SU-DHL-6 (cell line): ENCODE measurements around the gene SLC11A2.

ENCODE experiments used
- H2AFZ ChIP-seq: fragments of 200-600 bp; sonication (generic); 2 replicates; pipeline ENCODE4 v1.6.1; 2014; ENCODE audit warnings: low read depth, mild to moderate bottlenecking, moderate library complexity, mixed read lengths, antibody characterized with exemption, low read length; ENCODE audit not compliant: severe bottlenecking
- H3F3A ChIP-seq: fragments of 200-600 bp; shearing (Covaris generic); 2 replicates; pipeline ENCODE4 v1.6.0; 2016; ENCODE audit warnings: antibody characterized with exemption, mild to moderate bottlenecking; ENCODE audit not compliant: insufficient read depth
- H3K27ac ChIP-seq: fragments of 200-600 bp; sonication (generic); 2 replicates; pipeline ENCODE4 v1.5.1; 2016; ENCODE audit warnings: low read depth, mild to moderate bottlenecking, low read length, moderate library complexity, mixed read lengths
- H3K27me3 ChIP-seq: fragments of 200-600 bp; sonication (generic), shearing (Covaris generic); 2 replicates; pipeline ENCODE4 v1.6.0; 2014; ENCODE audit warnings: mild to moderate bottlenecking, low read length
- H3K36me3 ChIP-seq: fragments of 200-600 bp; sonication (generic); 2 replicates; pipeline ENCODE4 v1.6.1; 2014; ENCODE audit warnings: mild to moderate bottlenecking, low read length, mixed read lengths
- H3K4me2 ChIP-seq: fragments of 300-600, 200-600 bp; shearing (Covaris generic), sonication (generic); 2 replicates; pipeline ENCODE4 v1.6.0; 2014; ENCODE audit warnings: low read length, low read depth, mild to moderate bottlenecking; ENCODE audit not compliant: poor library complexity, severe bottlenecking
- H3K4me3 ChIP-seq: fragments of 200-600 bp; sonication (generic); 2 replicates; pipeline ENCODE4 v1.5.1; 2014; ENCODE audit warnings: antibody characterized with exemption, low read length, mild to moderate bottlenecking, mixed read lengths; ENCODE audit not compliant: insufficient read depth, poor library complexity, severe bottlenecking
- H3K79me2 ChIP-seq: fragments of 200-600 bp; sonication (generic); 2 replicates; pipeline ENCODE4 v1.6.1; 2014; ENCODE audit warnings: mild to moderate bottlenecking, low read length, moderate library complexity; ENCODE audit not compliant: insufficient read depth
- H3K9ac ChIP-seq: fragments of 200-600 bp; sonication (generic); 2 replicates; pipeline ENCODE4 v1.7.0; 2014; ENCODE audit warnings: mild to moderate bottlenecking, low read length
- H3K9me2 ChIP-seq: fragments of 200-600 bp; sonication (generic); replicated peaks from 2 replicates; pipeline ENCODE4 v1.6.1; 2014; ENCODE audit warnings: low read length; ENCODE audit not compliant: insufficient read depth
- H3K9me3 ChIP-seq: fragments of 200-600 bp; sonication (generic); 2 replicates; pipeline ENCODE4 v1.6.1; 2014; ENCODE audit warnings: low read length, mixed read lengths; ENCODE audit not compliant: insufficient read depth
- H4K20me1 ChIP-seq: fragments of 200-600 bp; sonication (generic); 2 replicates; pipeline ENCODE4 v1.6.1; 2014; ENCODE audit warnings: low read depth, mild to moderate bottlenecking, antibody characterized with exemption, low read length, moderate library complexity, mixed read lengths
- CTCF ChIP-seq: fragments of 200-600 bp; sonication (generic); IDR thresholded peaks from one replicate; pipeline ENCODE4 v1.5.1; 2017; ENCODE audit warnings: antibody characterized with exemption, mild to moderate bottlenecking, low read length, moderate library complexity; ENCODE audit not compliant: insufficient read depth, poor library complexity, severe bottlenecking
- EZH2phosphoT487 ChIP-seq: fragments of 200-600 bp; sonication (generic), shearing (Covaris generic); conservative IDR thresholded peaks from 2 replicates; pipeline ENCODE4 v1.6.1; 2018; ENCODE audit warnings: mild to moderate bottlenecking, antibody characterized with exemption, low read length, moderate library complexity, mixed read lengths

SLC11A2 gene

GRCh38 chr12:51028126-51028812 is 2.1 kb upstream of the SLC11A2 start:
- Histone ChIP-seq H4K20me1 (no peaks in the 10 kb centered on the region), H3K4me3 (no peak overlapping the region)

GRCh38 chr12:51027342-51027835 is 1.2 kb upstream of the SLC11A2 start:
- Histone ChIP-seq H3F3A (0 out of 2 replicates have a peak, but pooled peaks cover 9% of the 10 kb centered on the region), H4K20me1 (no peaks in the 10 kb centered on the region), H3K9ac (no peak overlapping the region), H3K27ac (no peak overlapping the region), H3K79me2 (peaks cover 28% of the 10 kb centered on the region), H3K4me3 (no peak overlapping the region), H3K36me3 (no peaks in the 10 kb centered on the region), H3K4me2 (no peak overlapping the region), H3K9me2 (no peaks in the 10 kb centered on the region), H2AFZ (no peak overlapping the region), H3K27me3 (no peaks in the 10 kb centered on the region), H3K9me3 (no peaks in the 10 kb centered on the region)
- TF ChIP-seq EZH2phosphoT487 (no peak), CTCF (no peak)

More at GRCh38 chr12:51028126-51028812, 2.1 kb upstream of the SLC11A2 start:
- Histone ChIP-seq H3K27me3 (no peaks in the 10 kb centered on the region), H3K27ac (no peak overlapping the region), H3K9me2 (no peaks in the 10 kb centered on the region), H3K36me3 (no peaks in the 10 kb centered on the region), H3K4me2 (no peak overlapping the region), H3K9me3 (no peaks in the 10 kb centered on the region), H3K9ac (no peak overlapping the region), H3K79me2 (peaks cover 21% of the 10 kb centered on the region), H3F3A (0 out of 2 replicates have a peak, but pooled peaks cover 9% of the 10 kb centered on the region), H2AFZ (peak overlapping the region; percentile 8)
- TF ChIP-seq CTCF (no peak), EZH2phosphoT487 (no peak)

GRCh38 chr12:51025338-51025835 is 797 bp downstream of the SLC11A2 start:
- peak overlapping the region; percentile 84 for H2AFZ ChIP-seq
- peaks cover 35% of the 10 kb centered on the region for H3K79me2 ChIP-seq

More at GRCh38 chr12:51025338-51025835, 797 bp downstream of the SLC11A2 start:
- H3K36me3 ChIP-seq = no peaks in the 10 kb centered on the region
- peak overlapping the region; percentile 69 for H3K4me3 ChIP-seq
- H3K9ac ChIP-seq = peak overlapping the region; percentile 67
- no peaks in the 10 kb centered on the region for H4K20me1 ChIP-seq
- peak overlapping the region; percentile 69 for H3K4me2 ChIP-seq
- 0 out of 2 replicates have a peak, but pooled peaks cover 12% of the 10 kb centered on the region for H3F3A ChIP-seq
- H3K27me3 ChIP-seq = no peaks in the 10 kb centered on the region
- TF ChIP-seq EZH2phosphoT487 (no peak), CTCF (no peak)
- H3K9me2 ChIP-seq = no peaks in the 10 kb centered on the region
- H3K27ac ChIP-seq = no peak overlapping the region
- no peaks in the 10 kb centered on the region for H3K9me3 ChIP-seq
